ENCODE measurements around the gene LMX1B.

LMX1B gene

GRCh38 chr9:126671381-126671831 lies 57.7 kb downstream of the LMX1B start:
- no peak for TF ChIP-seq CTCF (IDR thresholded peaks at IDR 0.05; ENCODE audit: borderline replicate concordance, control extremely low read depth, extremely low read depth, insufficient read depth, missing control alignments)
- DNase-seq (ENCODE audit: low spot score), result no peak
- in situ Hi-C loops (cut with MboI; ENCODE audit: low sequenced_read_pairs, unreplicated experiment), result no loop called here

- no peak for TF ChIP-seq CTCF (IDR thresholded peaks at IDR 0.05; ENCODE audit: borderline replicate concordance, control extremely low read depth, extremely low read depth, insufficient read depth, missing control alignments)
- in situ Hi-C loops (cut with MboI; ENCODE audit: low sequenced_read_pairs, unreplicated experiment), result no loop called here
These were observed 58.3 kb downstream of the LMX1B start for GRCh38 chr9:126671983-126672382.

DNA sequence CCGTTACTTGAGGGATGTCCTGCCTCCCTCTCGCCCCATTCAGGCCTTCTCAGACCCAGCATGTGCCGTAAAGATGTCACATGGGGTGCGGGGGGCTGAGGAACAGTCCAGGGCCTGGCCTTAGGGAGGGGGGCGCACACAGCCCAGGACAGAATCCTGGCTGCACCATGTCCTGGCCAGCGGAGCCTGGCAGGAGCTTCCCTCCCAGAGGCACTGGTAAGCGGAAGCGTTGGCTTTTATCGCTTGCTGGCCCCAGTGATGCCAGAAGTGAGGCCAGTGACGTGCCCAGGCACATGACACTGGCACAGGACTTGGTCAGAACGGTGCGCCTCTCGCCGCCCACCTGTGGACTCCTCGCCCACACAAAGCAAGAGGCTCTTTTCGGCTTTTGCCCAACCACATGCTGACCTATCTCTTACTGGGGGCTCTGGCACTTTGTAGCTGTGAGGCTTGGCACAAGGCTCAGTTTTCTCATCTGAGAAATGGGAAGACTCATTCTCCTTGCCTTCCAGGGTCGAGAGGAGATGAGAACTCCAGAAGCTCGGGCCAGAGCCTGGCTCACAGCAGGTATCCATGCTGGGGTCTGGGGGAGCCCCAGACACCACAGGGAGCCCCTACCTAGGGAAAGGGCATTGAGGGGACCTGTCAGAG lies 59.0 kb downstream of the LMX1B start:
- no peak for DNase-seq (ENCODE audit: low spot score)
- no peak for TF ChIP-seq CTCF (IDR thresholded peaks at IDR 0.05; ENCODE audit: borderline replicate concordance, control extremely low read depth, extremely low read depth, insufficient read depth, missing control alignments)
- in situ Hi-C loops (cut with MboI; ENCODE audit: low sequenced_read_pairs, unreplicated experiment), result no loop called here

More at GRCh38 chr9:126671983-126672382, 58.3 kb downstream of the LMX1B start:
- DNase-seq (ENCODE audit: low spot score), result no peak

- in situ Hi-C loops (cut with MboI; ENCODE audit: low sequenced_read_pairs, unreplicated experiment), result no loop called here
- no peak for TF ChIP-seq CTCF (IDR thresholded peaks at IDR 0.05; ENCODE audit: borderline replicate concordance, control extremely low read depth, extremely low read depth, insufficient read depth, missing control alignments)
- no peak for DNase-seq (ENCODE audit: low spot score)
These were observed 60.1 kb downstream of the LMX1B start for GRCh38 chr9:126673689-126674364.

- in situ Hi-C loops (cut with MboI; ENCODE audit: low sequenced_read_pairs, unreplicated experiment), result no loop called here
- DNase-seq (ENCODE audit: low spot score), result no peak
- no peak for TF ChIP-seq CTCF (IDR thresholded peaks at IDR 0.05; ENCODE audit: borderline replicate concordance, control extremely low read depth, extremely low read depth, insufficient read depth, missing control alignments)
These were observed 60.8 kb downstream of the LMX1B start for GRCh38 chr9:126674365-126675146.

DNA sequence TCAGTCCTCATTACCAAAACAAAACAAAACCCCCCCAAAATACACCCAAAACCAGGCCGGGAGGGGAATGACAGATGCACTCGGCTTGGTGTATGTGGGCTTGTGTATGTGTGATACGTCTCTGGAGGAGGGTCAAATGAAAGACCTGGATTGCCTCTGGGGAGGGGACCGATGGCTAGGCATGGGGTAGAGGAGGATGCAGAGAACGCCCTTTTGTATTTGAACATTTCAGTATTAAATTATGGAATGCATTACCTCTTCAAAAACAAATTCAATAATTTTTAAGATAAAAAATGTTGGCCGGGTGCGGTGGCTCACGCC lies 61.4 kb downstream of the LMX1B start:
- in situ Hi-C loops (cut with MboI; ENCODE audit: low sequenced_read_pairs, unreplicated experiment), result no loop called here
- DNase-seq (ENCODE audit: low spot score), result no peak
- no peak for TF ChIP-seq CTCF (IDR thresholded peaks at IDR 0.05; ENCODE audit: borderline replicate concordance, control extremely low read depth, extremely low read depth, insufficient read depth, missing control alignments)
